ENCODE results near the gene UNC13D.

Gene UNC13D

GRCh38 chr17:75834279-75834920 lies 9.8 kb downstream of the UNC13D start:
- no peak for DNase-seq (ENCODE audit: low spot score)

GRCh38 chr17:75832652-75833400 lies 11.4 kb downstream of the UNC13D start:
- DNase-seq (ENCODE audit: low spot score) = peak; percentile 78

- DNase-seq (ENCODE audit: low spot score) = no peak
Observed at GRCh38 chr17:75832164-75832651, 12.0 kb downstream of the UNC13D start.

GRCh38 chr17:75831032-75831571 lies 13.1 kb downstream of the UNC13D start:
- no peak for DNase-seq (ENCODE audit: low spot score)

DNA sequence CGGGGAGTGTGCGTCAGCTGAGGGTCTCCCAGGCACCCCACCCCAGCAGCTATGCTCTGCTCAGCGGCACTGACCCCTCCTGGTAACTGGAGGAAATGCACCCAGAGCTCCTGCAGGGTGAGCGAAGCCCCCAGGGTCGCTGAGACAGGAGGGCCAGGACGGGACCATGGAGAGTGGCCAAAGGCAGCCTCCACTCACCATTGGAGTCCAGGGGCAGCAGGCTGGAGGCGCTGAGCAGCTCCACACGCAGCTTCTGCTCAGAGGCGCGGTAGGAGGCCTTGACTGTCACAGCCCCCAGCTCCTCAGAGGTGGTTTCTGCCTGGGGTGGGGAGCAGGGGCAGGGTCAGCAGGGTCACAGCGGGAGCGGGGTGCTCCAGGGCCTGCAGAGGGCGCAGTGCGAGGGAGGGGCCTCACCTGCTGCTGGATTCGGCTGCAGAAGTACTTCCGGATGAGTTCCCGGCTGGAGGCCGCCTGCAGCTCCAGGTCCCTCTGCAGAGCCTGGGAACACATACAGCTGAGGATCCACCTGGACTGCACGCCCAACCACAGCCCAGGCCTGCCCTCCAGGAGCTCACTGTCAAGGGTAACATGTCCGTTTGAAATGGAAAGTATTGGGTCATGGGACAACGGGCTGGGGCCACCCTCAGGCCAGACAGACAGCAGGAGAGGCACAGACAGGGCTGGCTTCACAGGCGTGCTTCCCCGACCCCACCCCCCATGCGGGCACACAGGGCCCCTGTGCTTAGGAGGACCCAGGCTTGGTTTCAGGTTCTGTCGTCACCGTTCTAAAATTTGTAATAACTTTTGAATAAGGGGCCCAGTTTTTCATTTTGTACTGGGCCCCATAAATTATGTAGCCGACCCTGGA lies 13.8 kb downstream of the UNC13D start:
- peak; percentile 82 for DNase-seq (ENCODE audit: low spot score)

- DNase-seq (ENCODE audit: low spot score) = no peak
Observed at GRCh38 chr17:75829747-75830146, 14.5 kb downstream of the UNC13D start.

DNA sequence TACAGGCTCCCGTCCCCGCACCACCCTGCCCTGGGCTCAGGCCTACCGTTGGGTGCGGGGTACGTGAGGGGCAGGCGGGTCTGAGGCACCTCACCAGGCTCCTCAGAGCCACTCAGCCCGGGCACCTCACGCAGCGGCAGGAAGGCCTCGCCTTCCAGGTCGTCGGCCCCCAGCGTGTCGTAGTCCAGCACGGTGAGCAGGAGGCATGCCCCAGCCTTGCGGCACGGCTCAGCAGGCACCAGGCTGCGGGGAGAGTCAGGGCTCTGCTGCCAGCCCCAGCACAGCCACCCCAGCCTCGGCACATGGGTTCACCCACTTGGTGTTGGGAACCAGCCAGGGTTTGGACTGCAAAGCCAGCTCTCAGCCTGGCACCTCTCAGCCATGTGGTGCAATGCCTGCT lies 15.5 kb downstream of the UNC13D start:
- no peak for DNase-seq (ENCODE audit: low spot score)

- DNase-seq (ENCODE audit: low spot score) = no peak
Observed at GRCh38 chr17:75828076-75828400, 16.2 kb downstream of the UNC13D start.

- peak; percentile 92 for DNase-seq (ENCODE audit: low spot score)
Observed at GRCh38 chr17:75827308-75828075, 16.7 kb downstream of the UNC13D start.

DNA sequence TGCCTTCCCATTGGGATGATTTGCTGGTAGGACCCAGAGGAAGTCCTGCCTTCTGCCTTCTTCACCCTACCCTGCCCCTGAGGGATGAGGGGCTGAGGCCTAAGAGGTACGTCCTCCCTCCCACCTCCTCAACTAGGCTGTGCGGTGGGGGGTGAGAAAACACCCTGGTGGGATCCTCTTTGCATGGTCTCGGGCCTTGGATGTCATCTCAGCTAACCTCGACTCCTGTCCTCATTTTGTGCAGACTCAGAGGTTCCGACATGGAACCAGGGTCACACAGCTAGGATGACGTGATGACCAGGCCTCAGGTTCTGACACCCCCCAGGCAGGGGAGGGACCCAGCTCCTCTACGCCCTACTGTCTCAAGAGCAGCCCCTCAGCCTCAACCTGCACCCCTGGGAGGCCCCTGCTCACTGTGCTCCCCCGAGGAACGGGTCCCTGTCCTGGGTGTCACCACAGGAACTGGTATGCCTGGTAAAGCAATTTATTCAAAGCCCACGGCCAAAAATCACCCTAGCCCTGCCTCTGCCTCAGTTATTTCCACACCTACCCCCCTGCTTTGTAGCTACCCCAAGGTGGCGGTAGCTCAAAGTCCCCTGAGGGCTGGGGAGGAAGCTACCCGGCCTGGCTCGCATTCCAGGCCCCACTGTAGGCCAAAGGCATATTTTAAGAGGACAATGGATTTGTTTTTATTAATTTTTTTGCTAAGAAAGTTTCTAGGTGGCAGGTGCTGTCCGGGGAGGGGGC lies 17.5 kb downstream of the UNC13D start:
- DNase-seq (ENCODE audit: low spot score) = no peak

DNA sequence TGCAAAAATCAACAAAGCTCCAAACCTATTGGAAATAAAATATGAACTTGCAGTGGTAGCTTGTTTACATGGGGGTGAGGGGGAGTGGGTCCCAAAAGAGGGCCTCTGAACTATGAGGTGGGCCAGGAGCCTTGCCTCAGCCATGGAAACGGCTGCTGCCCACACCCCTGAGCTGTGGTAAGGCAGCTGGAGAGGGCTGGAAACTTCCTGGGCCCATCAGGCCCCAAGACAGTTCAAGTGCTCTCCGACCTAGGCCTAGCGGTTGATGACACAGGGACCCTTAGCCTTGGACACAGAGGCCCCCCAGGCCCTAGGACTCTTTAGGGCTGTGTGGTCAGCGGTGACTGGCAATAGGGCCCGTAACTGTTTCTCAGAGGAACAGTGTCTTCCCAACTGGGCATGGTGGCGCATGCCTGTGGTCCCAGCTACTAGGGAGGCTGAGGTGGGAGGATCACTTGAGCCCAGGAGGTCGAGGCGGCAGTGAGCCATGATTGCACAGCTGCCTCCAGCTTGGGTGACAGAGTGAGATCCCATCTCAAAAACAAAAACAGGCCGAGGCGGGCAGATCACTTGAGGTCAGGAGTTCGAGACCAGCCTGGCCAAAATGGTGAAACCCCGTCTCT lies 18.3 kb downstream of the UNC13D start:
- no peak for DNase-seq (ENCODE audit: low spot score)

- DNase-seq (ENCODE audit: low spot score) = no peak
Observed at GRCh38 chr17:75825149-75825552, 19.1 kb downstream of the UNC13D start.

- DNase-seq (ENCODE audit: low spot score) = no peak
Observed at GRCh38 chr17:75824666-75825065, 19.5 kb downstream of the UNC13D start.

DNA sequence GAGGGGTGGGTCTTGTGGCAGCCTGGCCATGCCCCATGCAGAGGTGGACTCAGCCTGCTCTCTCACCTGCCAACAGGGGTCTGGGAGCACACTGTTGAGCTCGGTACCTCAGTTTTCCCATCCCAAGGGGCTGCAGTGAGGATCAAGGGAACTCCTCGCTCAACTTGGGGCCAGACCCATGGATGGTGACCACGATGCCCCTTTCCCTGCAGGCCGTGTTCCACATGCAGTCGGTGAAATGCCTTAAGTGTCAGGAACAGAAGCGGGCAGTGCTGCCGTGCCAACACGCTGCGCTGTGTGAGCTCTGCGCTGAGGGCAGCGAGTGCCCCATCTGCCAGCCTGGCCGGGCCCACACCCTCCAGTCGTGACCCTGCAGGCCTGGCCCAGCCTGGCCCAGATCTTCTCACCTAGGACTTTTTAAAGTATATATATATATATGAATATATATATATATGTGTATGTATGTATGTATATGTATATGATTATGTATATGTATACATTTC lies 20.1 kb downstream of the UNC13D start:
- DNase-seq (ENCODE audit: low spot score) = no peak

DNA sequence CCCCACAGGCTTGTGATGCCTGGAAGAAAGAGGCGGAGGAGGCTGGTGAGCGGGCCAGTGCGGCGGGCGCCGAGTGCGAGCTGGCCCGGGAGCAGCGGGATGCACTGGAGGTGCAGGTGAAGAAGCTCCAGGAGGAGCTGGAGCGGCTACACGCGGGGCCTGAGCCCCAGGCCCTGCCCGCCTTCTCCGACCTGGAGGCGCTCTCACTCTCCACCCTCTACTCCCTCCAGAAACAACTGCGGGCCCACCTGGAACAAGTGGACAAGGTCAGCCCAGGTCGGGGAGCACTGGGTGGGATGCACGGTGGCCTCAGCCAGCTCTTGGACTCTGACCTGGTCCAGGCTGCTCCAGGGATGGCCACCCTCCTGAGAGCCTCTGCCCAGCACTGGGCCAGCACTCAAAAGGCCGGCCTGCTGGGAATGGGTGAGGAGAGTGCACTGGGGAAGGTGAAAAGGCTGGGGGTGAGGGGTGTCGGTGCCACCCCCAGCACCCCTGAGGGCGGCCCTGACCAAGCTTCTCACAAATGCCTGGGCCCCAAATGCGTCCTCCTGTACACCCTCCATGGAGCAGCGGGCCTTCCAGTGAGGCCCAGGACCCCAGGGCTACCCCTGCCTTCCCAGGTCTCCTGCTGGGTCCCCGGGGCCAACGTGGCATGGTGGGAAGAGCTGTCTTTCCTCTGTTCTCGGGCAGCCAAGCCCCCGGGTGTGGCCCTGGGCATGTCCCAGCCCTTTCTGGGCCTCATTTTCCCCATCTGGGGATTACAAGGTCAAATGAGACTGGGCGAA lies 20.8 kb downstream of the UNC13D start:
- no peak for DNase-seq (ENCODE audit: low spot score)

GRCh38 chr17:75822800-75823166 lies 21.4 kb downstream of the UNC13D start:
- no peak for DNase-seq (ENCODE audit: low spot score)

DNA sequence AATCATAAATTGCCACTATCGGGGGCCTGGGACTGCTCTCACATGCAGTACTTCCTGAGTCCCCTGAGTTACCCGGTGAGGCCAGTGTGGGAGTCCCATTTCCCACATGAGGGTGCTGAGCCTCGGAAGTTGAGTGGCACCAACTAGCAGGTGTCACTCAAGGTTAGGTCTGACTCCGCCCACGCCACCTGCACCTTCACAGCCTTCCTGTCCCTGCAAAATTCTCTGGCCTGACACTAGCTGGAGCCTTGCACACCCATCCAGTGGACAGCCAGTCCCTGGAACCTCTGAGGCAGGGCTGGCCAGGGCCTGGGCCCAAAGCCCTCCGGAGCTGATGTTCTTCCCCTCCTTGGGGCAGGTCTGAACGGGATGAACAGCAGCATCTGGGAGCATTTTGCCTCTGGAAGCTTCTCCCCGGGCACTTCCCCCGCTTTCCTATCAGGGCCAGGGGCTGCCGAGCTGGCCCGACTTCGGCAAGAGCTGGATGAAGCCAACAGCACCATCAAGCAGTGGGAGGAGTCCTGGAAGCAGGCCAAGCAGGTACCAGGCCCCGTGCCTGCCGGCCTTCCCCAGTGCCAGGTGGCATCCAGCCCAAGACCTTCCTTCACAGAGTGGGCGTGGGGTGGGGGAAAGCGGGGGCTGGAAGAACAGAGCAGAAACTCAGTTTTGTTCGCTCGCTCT lies 21.9 kb downstream of the UNC13D start:
- DNase-seq (ENCODE audit: low spot score) = peak; percentile 60

- DNase-seq (ENCODE audit: low spot score) = no peak
Observed at GRCh38 chr17:75821552-75821951, 22.7 kb downstream of the UNC13D start.

Data from iPS-NIHi11 (cell line).